Activated naive CD8-positive, alpha-beta T cell treated with anti-CD3 and anti-CD28 coated beads, Interleukin-2, amount 50 U/mL, for 24 hours (primary cell): ENCODE measurements around the gene SUPT5H.

Experiments
- ATAC-seq: fragments of 150-1000 bp; cut with Tn5 transposase; one replicate; pipeline ENCODE4 v1.10.0; 2021
- DNase-seq: peaks from one replicate; pipeline ENCODE4 v3.0.0; 2021
- H3K27ac Mint-ChIP-seq: one replicate; pipeline ENCODE4 v1.8.0; 2021; ENCODE audit warnings: mild to moderate bottlenecking, mixed read lengths
- H3K27me3 Mint-ChIP-seq: one replicate; pipeline ENCODE4 v1.8.0; 2021; ENCODE audit warnings: mixed read lengths
- H3K36me3 Mint-ChIP-seq: one replicate; pipeline ENCODE4 v1.8.0; 2021; ENCODE audit warnings: low read depth, mixed read lengths
- H3K4me1 Mint-ChIP-seq: one replicate; pipeline ENCODE4 v1.8.0; 2021; ENCODE audit warnings: mixed read lengths
- H3K4me3 Mint-ChIP-seq: one replicate; pipeline ENCODE4 v1.8.0; 2021; ENCODE audit warnings: mild to moderate bottlenecking, moderate library complexity, mixed read lengths
- H3K9me3 Mint-ChIP-seq: one replicate; pipeline ENCODE4 v1.8.0; 2021; ENCODE audit warnings: mixed read lengths

Gene SUPT5H

DNA sequence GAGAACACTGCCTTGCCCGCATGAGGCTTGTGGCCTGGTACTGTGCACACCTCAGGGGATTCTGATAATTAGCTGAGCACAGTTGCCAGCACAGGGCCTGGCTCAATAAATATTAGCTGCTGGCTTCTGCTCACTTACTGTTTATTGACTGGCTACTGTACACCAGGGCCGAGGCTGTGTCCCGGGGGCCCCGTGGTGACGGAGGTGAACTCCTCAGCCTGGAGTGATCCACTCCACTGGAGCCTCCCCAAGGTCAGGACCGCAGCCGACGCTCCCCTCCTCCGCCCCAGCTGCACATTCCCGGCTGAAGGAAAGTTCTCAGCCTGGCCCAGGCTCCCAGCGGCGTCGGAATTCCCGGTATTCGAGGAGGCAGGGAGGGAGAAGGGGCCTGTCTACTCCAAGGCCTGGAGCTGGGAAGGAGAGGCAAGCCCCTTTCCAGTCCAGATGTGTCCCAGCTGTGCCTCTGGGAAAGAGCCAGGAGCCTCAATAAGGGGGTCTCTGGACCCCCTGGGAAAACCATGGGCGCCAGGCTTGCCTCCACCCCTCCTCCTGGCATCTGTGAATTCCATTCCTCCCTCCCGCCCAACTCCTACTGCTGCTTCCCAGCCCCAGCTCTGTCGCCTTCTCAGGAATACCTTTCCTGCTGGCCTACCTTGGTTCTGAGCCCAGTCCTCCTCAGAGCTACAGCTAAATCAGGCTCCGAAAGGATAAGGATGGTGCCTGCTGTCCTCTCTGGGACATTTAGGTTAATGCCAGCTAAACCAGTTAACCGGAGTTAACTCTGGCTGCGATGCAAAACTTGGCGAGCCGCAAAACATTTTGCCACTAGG, 16.9 kb upstream of the SUPT5H start:
- peaks cover 25% of the 10 kb centered on the region for H3K4me1 Mint-ChIP-seq
- DNase-seq (no peak), ATAC-seq (no peak)
- no peak overlapping the region for H3K27ac Mint-ChIP-seq
- H3K9me3 Mint-ChIP-seq = no peaks in the 10 kb centered on the region
- H3K4me3 Mint-ChIP-seq = no peak overlapping the region
- no peaks in the 10 kb centered on the region for H3K27me3 Mint-ChIP-seq
- peaks cover 19% of the 10 kb centered on the region for H3K36me3 Mint-ChIP-seq

DNA sequence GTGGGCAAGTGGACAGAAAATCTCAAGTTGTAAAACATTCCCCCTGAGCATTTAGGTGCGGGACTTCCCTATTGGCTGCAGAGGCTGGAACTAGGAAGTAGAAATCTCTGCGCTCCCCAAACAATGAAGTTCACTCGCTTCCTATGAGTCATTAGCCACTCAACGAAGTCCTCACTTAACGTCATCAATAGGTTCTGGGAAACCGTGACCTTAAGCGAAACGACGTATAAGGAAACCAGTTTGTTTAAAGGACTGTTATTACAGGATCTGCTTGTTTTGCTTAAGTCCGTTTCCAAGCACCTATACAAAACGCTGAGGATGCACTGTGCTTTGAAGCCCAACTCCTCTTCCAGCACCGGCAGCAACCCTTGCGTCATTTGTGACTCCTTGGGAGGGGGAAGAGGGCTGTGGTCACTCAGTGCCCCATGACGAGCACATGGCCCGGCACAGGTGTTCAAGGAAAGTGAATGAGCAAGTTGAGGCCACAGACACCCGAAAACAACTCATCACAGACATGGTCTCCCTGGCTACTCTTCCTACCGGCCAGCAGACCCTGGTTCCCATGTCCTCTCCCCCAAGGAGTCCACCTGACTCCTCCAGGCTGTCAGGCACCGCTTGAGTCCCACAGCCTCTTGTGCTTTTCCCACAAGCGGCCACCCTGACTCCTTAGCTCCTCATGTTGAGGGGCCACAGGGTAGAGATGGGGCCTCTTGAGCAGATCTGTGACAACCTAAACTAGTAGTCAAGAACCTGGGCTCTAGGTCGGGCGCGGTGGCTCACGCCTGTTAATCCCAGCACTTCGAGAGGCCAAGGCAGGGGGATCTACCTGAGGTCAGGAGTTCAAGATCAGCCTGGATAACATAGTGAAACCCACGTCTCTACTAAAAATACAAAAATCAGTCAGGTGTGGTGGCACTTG, 14.4 kb upstream of the SUPT5H start:
- DNase-seq (peak; percentile 53), ATAC-seq (peak; percentile 77)
- H3K4me3 Mint-ChIP-seq = peak overlapping the region; percentile 28
- peaks cover 3% of the 10 kb centered on the region for H3K27me3 Mint-ChIP-seq
- H3K4me1 Mint-ChIP-seq = peaks cover 46% of the 10 kb centered on the region
- H3K9me3 Mint-ChIP-seq = no peaks in the 10 kb centered on the region
- peaks cover 41% of the 10 kb centered on the region for H3K36me3 Mint-ChIP-seq
- H3K27ac Mint-ChIP-seq = peak overlapping the region; percentile 91

DNA sequence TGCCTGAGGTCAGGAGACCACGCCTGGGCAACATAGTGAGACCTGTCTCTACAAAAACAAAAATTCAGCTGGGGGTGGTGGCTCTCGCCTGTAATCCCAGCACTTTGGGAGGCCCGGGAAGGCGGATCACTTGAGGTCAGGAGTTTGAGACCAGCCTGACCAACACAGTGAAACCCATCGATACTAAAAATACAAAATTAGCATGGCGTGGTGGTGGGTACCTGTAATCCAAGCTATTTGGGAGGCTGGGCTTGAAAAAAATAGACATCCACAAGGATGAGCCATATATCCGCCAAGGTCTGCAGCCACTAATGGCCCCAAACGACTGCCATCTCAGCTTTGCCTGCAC, 12.7 kb upstream of the SUPT5H start:
- Mint-ChIP-seq H3K4me1 (peaks cover 57% of the 10 kb centered on the region), H3K9me3 (no peaks in the 10 kb centered on the region), H3K4me3 (peak overlapping the region; percentile 100), H3K27ac (peak overlapping the region; percentile 70), H3K27me3 (peaks cover 5% of the 10 kb centered on the region), H3K36me3 (peaks cover 41% of the 10 kb centered on the region)
- ATAC-seq (no peak), DNase-seq (no peak)

DNA sequence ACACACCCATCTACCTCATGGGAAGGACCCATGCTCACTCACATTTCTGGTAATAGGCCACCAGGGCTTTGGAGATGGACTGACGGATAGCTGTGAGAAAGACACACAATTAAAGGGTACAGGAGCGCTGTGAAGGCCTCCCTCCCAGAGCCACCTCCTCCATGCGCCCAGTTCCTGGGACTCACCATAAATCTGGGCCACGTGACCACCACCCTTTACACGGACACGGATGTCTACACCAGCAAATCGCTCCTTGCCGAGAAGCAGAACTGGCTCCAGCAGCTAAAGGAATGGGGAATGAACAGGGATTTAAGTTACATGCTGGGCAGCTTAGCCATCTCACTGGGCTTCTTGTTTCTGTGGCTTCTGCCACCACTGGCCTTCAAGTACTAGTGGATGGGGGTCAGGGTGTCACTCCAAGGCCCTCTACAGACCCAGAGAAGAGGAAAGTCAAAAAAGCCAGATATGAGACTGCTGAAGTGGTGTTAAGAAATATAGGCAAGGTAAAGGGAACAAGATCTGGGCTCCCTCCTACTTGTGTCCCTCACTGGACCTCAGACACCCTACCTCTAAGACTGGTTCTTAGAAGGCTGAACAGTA, 11.8 kb upstream of the SUPT5H start:
- DNase-seq = no peak
- H3K4me1 Mint-ChIP-seq = peaks cover 57% of the 10 kb centered on the region
- peak overlapping the region; percentile 100 for H3K4me3 Mint-ChIP-seq
- peaks cover 41% of the 10 kb centered on the region for H3K36me3 Mint-ChIP-seq
- no peak for ATAC-seq
- H3K27ac Mint-ChIP-seq = peak overlapping the region; percentile 99
- H3K27me3 Mint-ChIP-seq = peaks cover 5% of the 10 kb centered on the region
- no peaks in the 10 kb centered on the region for H3K9me3 Mint-ChIP-seq

DNA sequence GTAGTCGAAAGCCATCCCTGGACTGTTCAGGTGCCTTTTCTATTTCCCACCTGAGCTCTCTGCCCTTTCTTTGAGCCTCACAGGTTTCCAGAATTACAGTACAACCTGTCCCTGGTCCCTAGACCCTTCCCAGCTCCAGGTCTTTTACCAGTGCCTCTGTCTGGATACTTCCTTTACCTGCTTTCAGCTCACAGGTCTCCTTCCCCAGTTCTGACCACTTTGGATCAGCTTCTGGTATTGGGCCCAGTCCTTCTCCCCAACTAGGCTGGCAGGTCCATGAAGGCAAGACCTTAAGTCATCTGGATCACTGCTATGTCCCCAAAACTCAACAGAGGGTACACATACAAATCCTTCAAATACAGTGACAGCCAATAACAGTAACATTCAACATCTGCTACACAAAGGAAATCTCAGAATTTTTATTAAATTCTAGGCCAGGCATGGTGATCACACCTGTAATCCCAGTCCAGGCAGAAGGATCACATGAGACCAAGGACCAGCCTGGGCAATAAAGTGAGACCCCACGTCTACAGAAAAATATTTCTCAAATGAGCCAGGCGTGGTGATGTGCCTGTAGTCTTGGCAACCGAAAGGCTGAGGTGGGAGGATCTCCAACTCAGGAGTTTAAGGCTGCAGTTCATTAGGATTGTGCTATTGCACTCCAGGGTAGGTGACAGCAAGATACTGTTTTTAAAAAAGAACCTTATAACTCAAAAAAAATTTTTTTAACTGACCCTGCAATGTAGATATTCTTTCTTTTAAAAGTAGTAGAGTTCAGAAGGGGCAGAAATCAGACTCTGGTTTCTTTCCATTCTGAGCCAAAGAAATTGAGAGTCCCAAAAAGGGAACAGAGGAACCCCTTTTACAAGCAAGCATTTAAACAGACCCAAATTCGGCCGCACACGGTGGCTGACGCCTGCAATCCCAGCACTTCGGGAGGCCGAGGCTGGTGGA, 11.0 kb upstream of the SUPT5H start:
- DNase-seq = no peak
- peak overlapping the region; percentile 100 for H3K4me3 Mint-ChIP-seq
- H3K4me1 Mint-ChIP-seq = peaks cover 57% of the 10 kb centered on the region
- H3K36me3 Mint-ChIP-seq = peaks cover 41% of the 10 kb centered on the region
- H3K9me3 Mint-ChIP-seq = no peaks in the 10 kb centered on the region
- peak overlapping the region; percentile 99 for H3K27ac Mint-ChIP-seq
- peaks cover 5% of the 10 kb centered on the region for H3K27me3 Mint-ChIP-seq
- no peak for ATAC-seq

DNA sequence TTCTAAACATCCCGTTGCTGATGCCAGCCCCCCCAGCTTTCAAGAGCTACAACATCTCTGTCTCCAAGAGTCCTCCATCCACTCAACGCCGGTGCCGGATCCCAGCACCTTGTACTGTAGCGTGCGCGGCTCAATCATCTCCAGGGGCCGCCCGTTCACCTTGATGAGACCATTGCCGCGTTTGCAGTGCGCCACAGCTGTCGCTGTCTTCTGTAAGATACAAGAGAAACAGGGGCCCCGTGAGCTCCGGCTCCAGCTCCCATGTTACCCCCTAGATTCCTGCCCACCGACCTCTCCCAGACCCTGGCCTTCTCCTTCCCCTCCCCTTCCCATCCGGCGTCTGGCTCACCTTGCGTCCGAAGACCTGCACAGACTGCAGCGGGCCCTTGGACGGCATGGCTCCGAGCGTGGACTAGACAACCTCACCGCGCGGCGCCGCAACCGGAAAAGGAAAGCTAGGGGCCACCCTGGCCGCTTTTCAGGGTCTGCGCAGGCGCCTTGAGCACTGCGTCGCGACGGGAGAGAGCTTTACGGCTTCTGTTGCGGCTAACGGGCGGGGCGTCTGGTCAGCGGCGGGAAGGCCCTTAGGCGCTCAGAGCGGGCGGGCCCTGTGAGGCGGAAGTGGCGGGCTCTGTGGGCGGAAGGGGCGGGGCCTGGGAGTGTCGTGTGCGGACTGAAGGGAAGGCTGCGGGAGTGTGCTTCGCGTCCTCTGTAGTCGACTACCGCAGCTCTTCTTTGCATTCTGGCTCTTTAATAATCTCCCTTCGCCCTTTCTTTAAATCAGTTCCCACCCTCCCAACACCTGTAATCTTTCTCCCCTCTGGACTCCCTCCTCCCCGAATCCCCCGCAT, 9.7 kb upstream of the SUPT5H start, which contains the start of gene RPS16:
TSS of gene RPS16 (minus strand) at position 451 of the 851 bp plus-strand sequence. CDS start at position 397, 54 bp downstream.
- Mint-ChIP-seq H3K4me1 (peaks cover 60% of the 10 kb centered on the region), H3K4me3 (peak within 1 kb of the TSS; percentile 100), H3K27me3 (peaks cover 5% of the 10 kb centered on the region), H3K27ac (peak within 1 kb of the TSS; percentile 99), H3K36me3 (peaks cover 41% of the 10 kb centered on the region), H3K9me3 (no peaks in the 10 kb centered on the region)
- peak; percentile 100 for DNase-seq
- peak; percentile 85 for ATAC-seq

DNA sequence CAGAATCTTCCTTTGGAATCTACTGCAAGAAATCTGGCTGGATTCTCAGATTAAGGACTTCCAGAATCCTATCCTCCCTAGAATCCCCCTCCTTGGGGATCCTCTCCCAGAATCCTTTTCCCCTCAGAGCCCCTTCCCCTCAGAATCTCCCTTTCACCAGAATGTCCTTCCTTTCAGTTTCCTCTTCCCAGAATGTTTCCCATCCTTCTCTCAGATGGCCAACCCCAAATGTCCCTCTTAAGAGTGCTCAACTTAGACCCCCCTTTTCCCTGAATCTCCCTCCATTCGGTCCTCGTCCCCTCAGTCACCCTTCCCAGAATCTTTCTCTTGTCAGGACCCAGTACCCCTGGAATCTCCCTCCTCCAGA, 9.0 kb upstream of the SUPT5H start:
- peaks cover 35% of the 10 kb centered on the region for H3K36me3 Mint-ChIP-seq
- ATAC-seq (no peak), DNase-seq (no peak)
- peak overlapping the region; percentile 99 for H3K27ac Mint-ChIP-seq
- H3K9me3 Mint-ChIP-seq = no peaks in the 10 kb centered on the region
- peaks cover 5% of the 10 kb centered on the region for H3K27me3 Mint-ChIP-seq
- peak overlapping the region; percentile 100 for H3K4me3 Mint-ChIP-seq
- peaks cover 56% of the 10 kb centered on the region for H3K4me1 Mint-ChIP-seq

DNA sequence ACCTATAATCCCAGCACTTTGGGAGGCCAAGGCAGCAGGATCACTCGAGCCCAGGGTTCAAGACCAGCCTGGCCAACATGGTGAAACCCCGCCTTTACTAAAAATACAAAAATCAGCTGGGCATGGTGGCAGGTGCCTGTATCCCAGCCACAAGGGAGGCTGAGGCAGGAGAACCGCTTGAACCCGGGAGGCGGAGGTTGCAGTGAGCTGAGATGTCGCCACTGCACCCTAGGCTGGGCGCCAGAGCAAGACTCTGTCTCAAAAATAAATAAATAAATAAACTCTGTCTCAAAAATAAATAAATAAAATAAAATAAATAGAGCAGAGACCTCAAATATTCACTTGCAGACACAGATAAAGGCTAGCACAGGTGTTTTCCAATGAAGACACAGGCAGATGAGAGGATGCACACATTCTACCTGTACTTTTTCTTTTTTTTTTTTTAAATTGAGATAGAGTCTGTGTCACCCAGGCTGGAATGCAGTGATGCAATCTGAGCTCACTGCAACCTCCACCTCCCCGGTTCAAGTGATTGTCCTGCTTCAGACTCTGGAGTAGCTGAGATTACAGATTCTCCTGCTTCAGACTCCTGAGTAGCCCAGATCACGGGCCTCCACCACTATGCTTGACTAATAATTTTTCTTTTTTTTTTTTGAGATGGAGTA, 7.0 kb upstream of the SUPT5H start:
- no peak overlapping the region for H3K4me3 Mint-ChIP-seq
- peaks cover 5% of the 10 kb centered on the region for H3K27me3 Mint-ChIP-seq
- no peak overlapping the region for H3K27ac Mint-ChIP-seq
- peaks cover 43% of the 10 kb centered on the region for H3K4me1 Mint-ChIP-seq
- no peak for DNase-seq
- peaks cover 23% of the 10 kb centered on the region for H3K36me3 Mint-ChIP-seq
- ATAC-seq = no peak
- no peaks in the 10 kb centered on the region for H3K9me3 Mint-ChIP-seq

DNA sequence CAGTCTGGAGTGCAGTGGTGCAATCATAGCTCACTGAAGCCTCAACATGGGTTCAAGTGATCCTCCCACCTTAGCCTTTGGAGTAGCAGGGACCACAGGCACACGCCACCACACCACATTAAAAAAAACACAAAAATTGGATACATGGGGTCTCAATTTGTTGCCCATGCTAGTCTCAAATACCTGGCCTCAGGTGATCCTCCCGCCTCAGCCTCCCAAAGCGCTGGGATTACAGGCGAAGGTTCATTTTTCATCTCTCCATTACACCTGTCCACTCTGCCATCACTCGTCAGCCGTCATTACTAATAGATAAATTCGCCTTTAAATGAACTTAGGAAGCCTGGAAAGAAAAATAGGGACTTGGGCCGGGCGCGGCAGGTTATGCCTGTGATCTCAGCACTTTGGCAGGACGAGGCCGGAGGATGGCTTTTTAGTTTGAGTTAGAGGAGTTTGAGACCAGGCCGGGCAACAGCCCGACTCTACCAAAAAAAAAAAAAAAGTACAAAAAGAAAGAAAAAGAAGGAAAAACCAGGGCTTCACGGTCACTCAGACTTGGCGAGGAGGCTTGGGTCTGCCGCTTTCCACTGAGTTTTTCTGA, 685 bp upstream of the SUPT5H start:
- no peak for ATAC-seq
- Mint-ChIP-seq H3K27me3 (no peaks in the 10 kb centered on the region), H3K4me3 (peak overlapping the region; percentile 99), H3K36me3 (peaks cover 42% of the 10 kb centered on the region), H3K27ac (peak overlapping the region; percentile 99), H3K9me3 (no peaks in the 10 kb centered on the region), H3K4me1 (peaks cover 56% of the 10 kb centered on the region)
- DNase-seq = no peak

DNA sequence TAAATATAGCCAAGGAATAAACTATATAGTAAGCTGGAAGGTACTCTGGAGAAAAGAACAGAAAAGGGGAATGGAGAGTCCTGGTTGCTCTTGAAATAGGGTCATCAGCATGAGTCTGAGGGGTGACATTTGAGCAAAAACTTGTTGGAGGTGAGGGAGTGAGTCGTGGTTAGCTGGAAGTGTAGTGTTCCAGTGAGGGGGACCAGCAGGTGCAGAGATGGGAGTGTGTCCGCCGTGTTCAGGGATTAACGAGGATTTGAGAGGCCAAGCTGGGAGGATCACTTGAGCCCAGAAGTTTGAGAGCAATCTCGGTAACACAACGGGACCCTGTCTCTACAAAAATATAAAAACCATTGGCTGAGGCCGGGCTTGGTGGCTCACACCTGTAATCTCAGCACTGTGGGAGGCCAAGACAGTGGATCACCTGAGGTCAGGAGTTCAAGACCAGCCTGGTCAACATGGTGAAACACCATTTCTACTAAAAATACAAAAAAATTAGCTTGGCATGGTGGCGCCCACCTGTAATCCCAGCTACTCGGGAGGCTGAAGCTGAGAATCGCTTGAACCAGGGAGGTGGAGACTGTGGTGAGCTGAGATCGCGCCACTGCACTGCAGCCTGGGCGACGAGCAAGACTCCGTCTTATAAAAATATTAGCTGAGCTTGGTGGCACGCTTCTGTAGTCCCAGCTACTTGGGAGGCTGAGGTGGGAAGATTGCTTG, 1.1 kb downstream of the SUPT5H start:
- no peaks in the 10 kb centered on the region for H3K27me3 Mint-ChIP-seq
- peak overlapping the region; percentile 99 for H3K4me3 Mint-ChIP-seq
- DNase-seq (no peak), ATAC-seq (no peak)
- H3K27ac Mint-ChIP-seq = peak overlapping the region; percentile 99
- peaks cover 49% of the 10 kb centered on the region for H3K36me3 Mint-ChIP-seq
- H3K4me1 Mint-ChIP-seq = peaks cover 62% of the 10 kb centered on the region
- no peaks in the 10 kb centered on the region for H3K9me3 Mint-ChIP-seq

DNA sequence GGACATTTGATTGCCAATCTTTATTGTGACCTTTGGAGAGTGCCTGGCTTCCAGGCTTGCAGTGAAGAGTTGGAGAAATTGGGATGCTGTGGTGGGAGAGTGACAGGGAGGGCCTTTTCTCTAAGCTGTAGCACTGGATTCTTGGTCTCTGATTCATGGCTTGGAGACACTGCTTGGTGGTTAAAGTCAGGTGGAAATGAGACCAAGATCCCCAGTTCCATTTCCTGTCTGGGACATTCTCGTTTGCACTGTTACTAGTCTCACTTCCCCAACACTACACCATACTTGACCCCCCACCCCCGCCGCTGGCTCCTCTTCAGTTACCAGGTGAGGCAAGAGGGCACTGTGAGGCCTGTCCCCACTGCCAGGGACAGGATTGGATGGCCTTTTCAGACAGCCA, 2.9 kb downstream of the SUPT5H start:
- peak; percentile 48 for DNase-seq
- H3K27ac Mint-ChIP-seq = peak overlapping the region; percentile 99
- peak overlapping the region; percentile 99 for H3K4me3 Mint-ChIP-seq
- H3K36me3 Mint-ChIP-seq = peaks cover 63% of the 10 kb centered on the region
- no peak for ATAC-seq
- no peaks in the 10 kb centered on the region for H3K9me3 Mint-ChIP-seq
- H3K27me3 Mint-ChIP-seq = no peaks in the 10 kb centered on the region
- peaks cover 73% of the 10 kb centered on the region for H3K4me1 Mint-ChIP-seq
